Neutrophil (primary cell): Measurements from ENCODE around the gene SLC24A4.

ENCODE experiments used
- H3K27ac ChIP-seq: fragments of 200-600 bp; sonication (generic); 2 replicates; pipeline ENCODE4 v1.5.1; 2016; ENCODE audit warnings: mild to moderate bottlenecking, moderate library complexity
- H3K27me3 ChIP-seq: fragments of 200-600 bp; sonication (generic); 2 replicates; pipeline ENCODE4 v1.6.0; 2016; ENCODE audit warnings: mild to moderate bottlenecking
- H3K36me3 ChIP-seq: fragments of 200-600 bp; sonication (generic); 2 replicates; pipeline ENCODE4 v1.5.1; 2017
- H3K4me1 ChIP-seq, 2 experiments: fragments of 200-600 bp in 1 of 2; sonication (generic) in 1 of 2; 1 replicate in 1 of 2; 2 replicates in 1 of 2; pipeline versions ENCODE4 v1.5.1 to v1.6.1; 2013 to 2016; ENCODE audit warnings: low read depth in 1 of 2, low read length in 1 of 2, mild to moderate bottlenecking in 1 of 2, moderate library complexity in 1 of 2; ENCODE audit not compliant: control insufficient read depth in 1 of 2, insufficient read depth in 1 of 2
- H3K4me3 ChIP-seq, 2 experiments: fragments of 200-600 bp in 1 of 2; sonication (generic) in 1 of 2; 1 replicate in 1 of 2; 2 replicates in 1 of 2; pipeline ENCODE4 v1.5.1; 2013 to 2016; ENCODE audit warnings: low read depth in 1 of 2, low read length in 1 of 2, mild to moderate bottlenecking in 1 of 2, moderate library complexity in 1 of 2
- H3K9me3 ChIP-seq: fragments of 200-600 bp; sonication (generic); 2 replicates; pipeline ENCODE4 v1.5.1; 2016
- CTCF ChIP-seq: fragments of 200-600 bp; sonication (generic); IDR thresholded peaks from 2 replicates; pipeline ENCODE4 v1.5.1; 2016; ENCODE audit warnings: antibody characterized with exemption

The SLC24A4 gene

DNA sequence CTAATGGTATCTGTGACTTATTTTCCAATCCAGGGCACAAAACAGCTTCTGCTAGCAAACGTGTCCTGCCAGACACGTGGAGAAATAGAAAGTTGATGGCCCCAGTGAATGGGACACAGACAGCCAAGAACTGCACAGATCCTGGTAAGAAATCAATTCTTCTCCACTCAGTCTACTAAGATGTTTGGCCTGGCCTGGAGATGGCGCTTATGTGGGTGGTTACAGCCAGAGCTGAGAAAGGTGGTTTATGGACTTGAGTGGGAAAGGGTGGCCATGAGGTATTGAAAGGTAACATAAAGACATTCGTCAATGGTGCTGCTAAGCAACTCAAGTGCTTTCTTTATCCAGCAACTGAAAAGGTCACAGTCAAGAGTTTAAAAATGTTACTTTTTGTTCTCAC, 2.9 kb downstream of the SLC24A4 start:
- no peaks in the 10 kb centered on the region for H3K36me3 ChIP-seq
- H3K4me1 ChIP-seq: peaks cover 10 to 21% of the 10 kb centered on the region in 2 experiments
- H3K27ac ChIP-seq: no peak overlapping the region
- no peak overlapping the region for H3K4me3 ChIP-seq
- TF ChIP-seq CTCF: no peak
- no peaks in the 10 kb centered on the region for H3K9me3 ChIP-seq
- H3K27me3 ChIP-seq: peaks cover 78% of the 10 kb centered on the region

DNA sequence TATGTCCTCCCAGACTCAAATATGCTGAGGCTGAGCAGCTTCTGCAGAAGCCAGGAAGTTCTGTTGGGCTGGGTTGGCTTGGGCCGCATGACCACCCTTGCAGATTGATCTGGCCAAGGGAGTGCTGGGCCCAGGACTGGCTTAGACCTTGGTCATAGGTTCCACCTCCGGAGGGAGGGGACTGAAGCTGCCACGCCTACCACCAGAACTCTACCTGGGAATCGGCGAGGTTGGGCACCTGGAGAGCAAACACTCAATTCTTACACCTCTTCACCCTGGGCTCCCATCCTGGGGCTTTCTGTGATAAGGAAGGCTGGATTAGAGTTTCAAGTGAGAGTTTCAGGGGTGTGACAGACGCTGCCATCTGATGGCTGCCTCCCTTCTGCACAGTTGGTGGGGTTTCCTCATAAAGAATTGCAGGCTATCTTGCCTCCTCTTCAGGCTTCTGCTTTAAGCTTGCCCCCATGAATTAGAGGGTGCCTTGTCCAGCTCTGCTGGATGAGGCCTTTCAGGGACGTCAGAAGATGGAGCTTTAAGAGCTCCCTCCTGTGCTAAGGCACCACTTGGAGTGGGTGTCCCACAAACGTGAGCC, 5.8 kb downstream of the SLC24A4 start:
- Histone ChIP-seq H3K27ac (no peak overlapping the region), H3K27me3 (peaks cover 52% of the 10 kb centered on the region), H3K4me1 (peaks cover 3 to 8% of the 10 kb centered on the region in 2 experiments), H3K4me3 (no peak overlapping the region), H3K36me3 (no peaks in the 10 kb centered on the region), H3K9me3 (no peaks in the 10 kb centered on the region)
- no peak for TF ChIP-seq CTCF

GRCh38 chr14:92334050-92334449, 11.1 kb downstream of the SLC24A4 start:
- TF ChIP-seq CTCF: no peak
- H3K27ac ChIP-seq: no peak overlapping the region
- no peaks in the 10 kb centered on the region for H3K4me1 ChIP-seq
- peaks cover 16% of the 10 kb centered on the region for H3K27me3 ChIP-seq
- no peak overlapping the region for H3K4me3 ChIP-seq
- H3K9me3 ChIP-seq: no peaks in the 10 kb centered on the region
- H3K36me3 ChIP-seq: no peaks in the 10 kb centered on the region

DNA sequence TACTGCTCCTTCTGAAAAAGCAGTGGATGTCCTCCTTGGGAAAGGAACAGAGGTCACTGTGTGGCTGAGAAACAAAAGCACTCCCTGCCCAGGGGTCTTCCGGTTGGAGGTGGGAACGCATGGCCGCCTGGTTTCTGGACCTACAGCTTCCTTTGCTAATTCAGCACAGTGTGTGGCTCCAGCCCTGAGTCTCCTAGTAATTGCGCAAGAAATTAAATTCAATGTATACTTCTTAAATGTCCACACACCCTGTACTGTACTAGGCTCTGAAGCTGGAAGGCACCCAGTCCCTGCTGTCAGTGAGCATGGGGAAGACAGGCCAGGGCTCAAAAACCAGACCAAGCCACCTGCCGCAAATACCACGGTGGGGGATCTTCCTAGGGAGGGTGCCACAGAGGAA, 13.4 kb downstream of the SLC24A4 start:
- H3K9me3 ChIP-seq: no peaks in the 10 kb centered on the region
- no peak overlapping the region for H3K4me3 ChIP-seq
- no peak for TF ChIP-seq CTCF
- H3K27me3 ChIP-seq: peaks cover 36% of the 10 kb centered on the region
- no peak overlapping the region for H3K27ac ChIP-seq
- H3K4me1 ChIP-seq: no peaks in the 10 kb centered on the region
- no peaks in the 10 kb centered on the region for H3K36me3 ChIP-seq

DNA sequence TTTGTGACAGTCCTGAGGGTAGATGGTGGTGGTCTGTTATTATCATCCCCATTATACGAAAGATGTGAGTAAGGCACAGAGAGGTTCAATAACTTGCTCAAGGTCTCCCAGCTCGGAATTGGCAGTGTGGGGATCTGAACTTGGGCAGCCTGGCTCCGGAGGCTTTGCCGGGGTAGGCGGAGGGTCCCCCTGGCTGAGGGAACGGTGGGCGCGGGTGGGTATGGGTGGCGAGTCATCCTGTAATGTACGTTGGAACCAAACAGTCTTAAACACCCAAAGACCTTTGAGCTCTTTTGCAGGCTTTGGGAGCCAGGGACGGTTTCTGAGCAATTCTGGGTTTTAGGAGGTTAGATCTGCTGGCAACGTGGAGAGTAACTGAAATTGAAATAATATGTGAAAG, 16.5 kb downstream of the SLC24A4 start:
- H3K9me3 ChIP-seq: no peaks in the 10 kb centered on the region
- no peaks in the 10 kb centered on the region for H3K36me3 ChIP-seq
- no peak for TF ChIP-seq CTCF
- H3K27me3 ChIP-seq: peaks cover 46% of the 10 kb centered on the region
- H3K4me1 ChIP-seq: no peaks in the 10 kb centered on the region
- no peak overlapping the region for H3K27ac ChIP-seq
- H3K4me3 ChIP-seq: no peak overlapping the region

- Histone ChIP-seq H3K4me1 (no peaks in the 10 kb centered on the region), H3K27me3 (peaks cover 46% of the 10 kb centered on the region), H3K4me3 (no peak overlapping the region), H3K27ac (no peak overlapping the region), H3K36me3 (no peaks in the 10 kb centered on the region), H3K9me3 (no peaks in the 10 kb centered on the region)
- TF ChIP-seq CTCF: no peak
Observed at GRCh38 chr14:92340071-92340470, 17.1 kb downstream of the SLC24A4 start.
